ENCODE results near the gene PTGR2.

DNA sequence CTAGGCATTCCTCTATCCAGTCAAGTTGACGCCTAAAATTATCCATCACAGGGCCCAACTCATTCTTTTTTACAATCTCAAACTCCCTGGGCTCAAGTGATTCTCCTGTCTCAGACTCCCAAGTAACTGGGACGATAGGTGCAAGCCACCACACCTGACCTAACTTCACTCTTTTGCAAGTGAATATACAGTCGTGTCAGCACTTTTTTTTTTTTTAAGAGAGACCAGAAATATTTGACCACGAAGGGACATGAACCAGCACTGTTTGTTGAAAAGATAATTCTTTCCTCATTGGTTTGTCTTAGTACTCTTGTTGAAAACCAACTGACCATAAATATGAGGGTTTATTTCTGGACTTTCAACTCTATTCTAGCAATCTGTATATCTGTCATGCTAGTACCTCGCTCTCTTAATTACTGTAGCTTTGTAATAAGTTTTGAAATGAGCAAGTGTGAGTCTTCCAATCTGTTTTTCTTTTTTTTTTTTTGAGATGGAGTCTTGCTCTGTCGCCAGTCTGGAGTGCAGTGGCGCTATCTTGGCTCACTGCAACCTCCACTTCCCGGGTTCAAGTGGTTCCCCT lies 14.0 kb downstream of the PTGR2 start:
- TF ChIP-seq, protein P1, sequence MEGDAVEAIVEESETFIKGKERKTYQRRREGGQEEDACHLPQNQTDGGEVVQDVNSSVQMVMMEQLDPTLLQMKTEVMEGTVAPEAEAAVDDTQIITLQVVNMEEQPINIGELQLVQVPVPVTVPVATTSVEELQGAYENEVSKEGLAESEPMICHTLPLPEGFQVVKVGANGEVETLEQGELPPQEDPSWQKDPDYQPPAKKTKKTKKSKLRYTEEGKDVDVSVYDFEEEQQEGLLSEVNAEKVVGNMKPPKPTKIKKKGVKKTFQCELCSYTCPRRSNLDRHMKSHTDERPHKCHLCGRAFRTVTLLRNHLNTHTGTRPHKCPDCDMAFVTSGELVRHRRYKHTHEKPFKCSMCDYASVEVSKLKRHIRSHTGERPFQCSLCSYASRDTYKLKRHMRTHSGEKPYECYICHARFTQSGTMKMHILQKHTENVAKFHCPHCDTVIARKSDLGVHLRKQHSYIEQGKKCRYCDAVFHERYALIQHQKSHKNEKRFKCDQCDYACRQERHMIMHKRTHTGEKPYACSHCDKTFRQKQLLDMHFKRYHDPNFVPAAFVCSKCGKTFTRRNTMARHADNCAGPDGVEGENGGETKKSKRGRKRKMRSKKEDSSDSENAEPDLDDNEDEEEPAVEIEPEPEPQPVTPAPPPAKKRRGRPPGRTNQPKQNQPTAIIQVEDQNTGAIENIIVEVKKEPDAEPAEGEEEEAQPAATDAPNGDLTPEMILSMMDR (IDR thresholded peaks at IDR 0.05; ENCODE audit: insufficient read depth, low read length, poor library complexity, severe bottlenecking) = no peak
- no peak for TF ChIP-seq EZH2phosphoT487 (conservative IDR thresholded peaks at IDR 0.05; ENCODE audit: low read length)

All from SU-DHL-6 (cell line).